Measurements from ENCODE around the gene PLAAT4. TPM values are rescaled to one million over a fixed set of nuclear protein-coding genes. Genes with fewer than 3 reads are reported as not detected.

The PLAAT4 gene
- total RNA-seq, 2 donors from 2014 or later, result 0.58 TPM; not detected in 1

GRCh38 chr11:63499874-63500273, 36.7 kb upstream of the PLAAT4 start:
- no peak for TF ChIP-seq CTCF (conservative IDR thresholded peaks at IDR 0.05)

DNA sequence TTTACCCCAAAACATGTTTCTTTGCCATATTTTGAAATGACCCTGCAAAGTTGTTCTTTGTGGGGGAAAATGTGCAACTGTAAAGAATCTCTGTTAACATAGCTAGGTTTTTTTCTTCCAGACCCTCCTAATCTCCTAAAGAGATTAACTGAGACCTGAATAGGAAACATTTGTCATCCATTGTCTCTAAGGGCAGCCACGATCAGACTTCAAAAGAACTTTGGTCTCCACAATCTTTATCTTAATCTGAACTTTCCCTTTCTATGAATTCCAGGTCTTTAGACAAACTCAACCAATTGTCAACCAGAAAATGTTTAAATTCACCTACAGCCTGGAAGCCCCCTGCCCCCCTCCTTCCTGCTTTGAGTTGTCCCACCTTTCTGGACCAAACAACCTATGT, 35.4 kb upstream of the PLAAT4 start:
- peak overlapping the region; percentile 76 for H3K4me3 ChIP-seq (ENCODE audit: low read length)
- no peaks in the 10 kb centered on the region for H3K27me3 ChIP-seq (ENCODE audit: control insufficient read depth, insufficient read depth, low read length, poor library complexity, severe bottlenecking)
- Mint-ChIP-seq H3K4me1 (peaks cover 32% of the 10 kb centered on the region), H3K4me3 (no peak overlapping the region), H3K27me3 (ENCODE audit: insufficient read depth) (peaks cover 2% of the 10 kb centered on the region), H3K36me3 (ENCODE audit: low read depth) (peaks cover 25% of the 10 kb centered on the region), H3K9me3 (peaks cover 47% of the 10 kb centered on the region), H3K27ac (no peak overlapping the region)
- H3K9ac ChIP-seq (ENCODE audit: extremely low read depth, low read length, poor library complexity, severe bottlenecking), result no peak overlapping the region
- DNase-seq, result no peak
- H3K36me3 ChIP-seq (ENCODE audit: control insufficient read depth, insufficient read depth, low read length), result no peaks in the 10 kb centered on the region
- H3K4me1 ChIP-seq (ENCODE audit: control insufficient read depth, insufficient read depth, low read length), result no peaks in the 10 kb centered on the region
- H3K9me3 ChIP-seq (ENCODE audit: control insufficient read depth, low read length), result peaks cover 82% of the 10 kb centered on the region
- no peak for TF ChIP-seq CTCF (conservative IDR thresholded peaks at IDR 0.05)
- H3K27ac ChIP-seq (ENCODE audit: low read depth, low read length), result no peak overlapping the region
- WGBS, 2 experiments (ENCODE audit: insufficient coverage in 1 of 2, insufficient read length in 1 of 2), result 12 to 67% methylated on average over 1 of the region's 1 CpG

More at GRCh38 chr11:63499874-63500273, 36.7 kb upstream of the PLAAT4 start:
- H3K9me3 Mint-ChIP-seq, result peaks cover 47% of the 10 kb centered on the region
- H3K9me3 ChIP-seq (ENCODE audit: control insufficient read depth, low read length), result peaks cover 86% of the 10 kb centered on the region
- no peak overlapping the region for H3K27ac ChIP-seq (ENCODE audit: low read depth, low read length)
- no peak overlapping the region for H3K4me3 Mint-ChIP-seq
- peaks cover 7% of the 10 kb centered on the region for H3K27me3 Mint-ChIP-seq (ENCODE audit: insufficient read depth)
- no peak overlapping the region for H3K27ac Mint-ChIP-seq
- no peaks in the 10 kb centered on the region for H3K4me1 ChIP-seq (ENCODE audit: control insufficient read depth, insufficient read depth, low read length)
- no peaks in the 10 kb centered on the region for H3K27me3 ChIP-seq (ENCODE audit: control insufficient read depth, insufficient read depth, low read length, poor library complexity, severe bottlenecking)
- H3K36me3 Mint-ChIP-seq (ENCODE audit: low read depth), result peaks cover 25% of the 10 kb centered on the region
- H3K36me3 ChIP-seq (ENCODE audit: control insufficient read depth, insufficient read depth, low read length), result no peaks in the 10 kb centered on the region
- peaks cover 29% of the 10 kb centered on the region for H3K4me1 Mint-ChIP-seq
- DNase-seq, result no peak
- H3K9ac ChIP-seq (ENCODE audit: extremely low read depth, low read length, poor library complexity, severe bottlenecking), result no peak overlapping the region
- peak overlapping the region; percentile 76 for H3K4me3 ChIP-seq (ENCODE audit: low read length)
- WGBS, 2 experiments (ENCODE audit: insufficient coverage in 1 of 2, insufficient read length in 1 of 2), result 80 to 96% methylated on average over 1 to 4 of the region's 4 CpGs

- H3K4me1 Mint-ChIP-seq, result peaks cover 43% of the 10 kb centered on the region
- peaks cover 2% of the 10 kb centered on the region for H3K27me3 Mint-ChIP-seq (ENCODE audit: insufficient read depth)
- DNase-seq, result no peak
- H3K9me3 Mint-ChIP-seq, result peaks cover 42% of the 10 kb centered on the region
- no peak overlapping the region for H3K4me3 Mint-ChIP-seq
- Histone ChIP-seq H3K9me3 (ENCODE audit: control insufficient read depth, low read length) (peaks cover 71% of the 10 kb centered on the region), H3K27me3 (ENCODE audit: control insufficient read depth, insufficient read depth, low read length, poor library complexity, severe bottlenecking) (no peaks in the 10 kb centered on the region), H3K4me3 (ENCODE audit: low read length) (peak overlapping the region; percentile 5), H3K4me1 (ENCODE audit: control insufficient read depth, insufficient read depth, low read length) (peaks cover 3% of the 10 kb centered on the region), H3K27ac (ENCODE audit: low read depth, low read length) (no peak overlapping the region), H3K9ac (ENCODE audit: extremely low read depth, low read length, poor library complexity, severe bottlenecking) (no peak overlapping the region), H3K36me3 (ENCODE audit: control insufficient read depth, insufficient read depth, low read length) (no peaks in the 10 kb centered on the region)
- peak overlapping the region; percentile 56 for H3K27ac Mint-ChIP-seq
- WGBS, 2 experiments (ENCODE audit: insufficient coverage in 1 of 2, insufficient read length in 1 of 2), result 91 to 100% methylated on average over 1 to 2 of the region's 2 CpGs
- H3K36me3 Mint-ChIP-seq (ENCODE audit: low read depth), result peaks cover 24% of the 10 kb centered on the region
- TF ChIP-seq CTCF (conservative IDR thresholded peaks at IDR 0.05), result no peak
Measured at GRCh38 chr11:63502252-63502820, 34.3 kb upstream of the PLAAT4 start.
